Liver (tissue), 9 donors: ENCODE measurements around the gene FRMPD3. TPM values are rescaled to one million over a fixed set of nuclear protein-coding genes. Genes with fewer than 3 reads are reported as not detected.

Experiments used
- DNase-seq: peaks from one replicate; pipeline ENCODE4 v3.0.0-alpha.2; 2017; ENCODE audit warnings: low spot score
- H3K27ac ChIP-seq, 2 donors: one replicate each; pipeline ENCODE4 v1.7.0; 2013; ENCODE audit warnings: inconsistent platforms in 2 of 2, low read length in 2 of 2, control low read depth in 1 of 2, low read depth in 1 of 2, mild to moderate bottlenecking in 1 of 2
- H3K27me3 ChIP-seq, 4 donors: one replicate each; pipeline versions ENCODE4 v1.6.1 to v1.7.0; 2013; ENCODE audit warnings: low read length in 3 of 4, inconsistent platforms in 1 of 4, mild to moderate bottlenecking in 1 of 4, moderate library complexity in 1 of 4; ENCODE audit not compliant: control insufficient read depth in 4 of 4, insufficient read depth in 4 of 4
- H3K36me3 ChIP-seq, 4 donors: one replicate each; pipeline versions ENCODE4 v1.6.1 to v1.7.0; 2013; ENCODE audit warnings: low read length in 3 of 4, mild to moderate bottlenecking in 3 of 4, low read depth in 1 of 4, moderate library complexity in 1 of 4; ENCODE audit not compliant: control insufficient read depth in 4 of 4, insufficient read depth in 3 of 4
- H3K4me1 ChIP-seq, 4 donors: one replicate each; pipeline versions ENCODE4 v1.6.1 to v1.7.0; 2013; ENCODE audit warnings: low read length in 3 of 4, mild to moderate bottlenecking in 3 of 4, moderate library complexity in 1 of 4; ENCODE audit not compliant: control insufficient read depth in 4 of 4, insufficient read depth in 4 of 4
- H3K4me3 ChIP-seq, 3 donors: one replicate each; pipeline versions ENCODE4 v1.6.1 to v1.7.0; 2013; ENCODE audit warnings: low read length in 3 of 3, control low read depth in 1 of 3, low read depth in 1 of 3, mild to moderate bottlenecking in 1 of 3
- H3K9ac ChIP-seq, 2 donors: one replicate each; pipeline ENCODE4 v1.7.0; 2013; ENCODE audit warnings: low read length in 2 of 2, mild to moderate bottlenecking in 2 of 2, moderate library complexity in 2 of 2, control low read depth in 1 of 2, low read depth in 1 of 2
- H3K9me3 ChIP-seq, 4 donors: one replicate each; pipeline versions ENCODE4 v1.6.1 to v1.7.0; 2013; ENCODE audit warnings: low read length in 3 of 4; ENCODE audit not compliant: control insufficient read depth in 4 of 4
- CTCF ChIP-seq: fragments of 150-350 bp; IDR thresholded peaks from 2 replicates; pipeline ENCODE4 v1.5.1; 2017; ENCODE audit warnings: improper control_type of control experiment, low read depth, low read length; ENCODE audit not compliant: missing input control
- EGR1 ChIP-seq, 2 donors: IDR thresholded peaks; 2 replicates each; pipeline ENCODE4 v1.6.1; 2016 to 2018; ENCODE audit warnings: antibody characterized with exemption in 2 of 2, low read depth in 2 of 2
- FOXA1 ChIP-seq: IDR thresholded peaks from 2 replicates; pipeline ENCODE4 v1.6.1; 2016; ENCODE audit warnings: antibody characterized with exemption
- FOXA2 ChIP-seq: IDR thresholded peaks from 2 replicates; pipeline ENCODE4 v1.6.1; 2016; ENCODE audit warnings: antibody characterized with exemption
- GABPA ChIP-seq, 2 donors: IDR thresholded peaks in 1 of 2; conservative IDR thresholded peaks in 1 of 2; 2 replicates each; pipeline ENCODE4 v1.6.1; 2016; ENCODE audit warnings: antibody characterized with exemption in 2 of 2, mild to moderate bottlenecking in 1 of 2, moderate library complexity in 1 of 2
- HNF4A ChIP-seq, 2 donors: conservative IDR thresholded peaks; 2 replicates each; pipeline ENCODE4 v1.6.1; 2016; ENCODE audit warnings: antibody characterized with exemption in 2 of 2, mild to moderate bottlenecking in 2 of 2
- HNF4G ChIP-seq: IDR thresholded peaks from 2 replicates; pipeline ENCODE4 v1.6.1; 2016; ENCODE audit warnings: antibody characterized with exemption
- JUND ChIP-seq, 2 donors: IDR thresholded peaks; 2 replicates each; pipeline ENCODE4 v1.6.1; 2016; ENCODE audit warnings: antibody characterized with exemption in 2 of 2
- MAX ChIP-seq: IDR thresholded peaks from 2 replicates; pipeline ENCODE4 v1.6.1; 2016; ENCODE audit warnings: antibody characterized with exemption
- NR2F2 ChIP-seq: IDR thresholded peaks from 2 replicates; pipeline ENCODE4 v1.6.1; 2016; ENCODE audit warnings: antibody characterized with exemption
- RAD21 ChIP-seq, 2 donors: IDR thresholded peaks; 2 replicates each; pipeline ENCODE4 v1.6.1; 2016; ENCODE audit warnings: antibody characterized with exemption in 2 of 2, mild to moderate bottlenecking in 2 of 2
- RXRA ChIP-seq, 2 donors: IDR thresholded peaks; 2 replicates each; pipeline ENCODE4 v1.6.1; 2017 to 2018; ENCODE audit warnings: antibody characterized with exemption in 2 of 2, mild to moderate bottlenecking in 1 of 2
- SP1 ChIP-seq: IDR thresholded peaks from 2 replicates; pipeline ENCODE4 v1.6.1; 2018; ENCODE audit warnings: antibody characterized with exemption, mild to moderate bottlenecking
- YY1 ChIP-seq: IDR thresholded peaks from 2 replicates; pipeline ENCODE4 v1.6.1; 2016; ENCODE audit warnings: antibody characterized with exemption, mild to moderate bottlenecking
- WGBS: extraction: QIAGEN DNeasy Blood & Tissue Kit; methylation state at CpG from one replicate; pipeline ENCODE4 v1.1.7; 2013; 5-methylcytosine and 5-hydroxymethylcytosine counted together
- polyA plus RNA-seq, 2 donors: library from polyadenylated mRNA; stranded (reverse) in 1 of 2; unstranded in 1 of 2; fragments of 200-250 nt in 1 of 2; fragments of >200 nt in 1 of 2; fragmentation: Nextera tagmentation in 1 of 2; extraction: Ambion mirVana in 1 of 2; gene quantifications; one replicate each; pipeline versions ENCODE4 v1.2.1 to v1.2.3, GENCODE V29; 2013 to 2015
- total RNA-seq, 2 donors: library from RNA; depleted of rRNA; stranded (reverse); fragments of >200 nt; gene quantifications; one replicate each; pipeline ENCODE4 v1.2.3, GENCODE V29; 2014
- TF ChIP-seq, protein P1 (sequence below): IDR thresholded peaks from 2 replicates; pipeline ENCODE4 v1.6.1; 2016; ENCODE audit warnings: antibody characterized with exemption, mild to moderate bottlenecking
- TF ChIP-seq, protein P2 (sequence below): IDR thresholded peaks from 2 replicates; pipeline ENCODE4 v1.6.1; 2016; ENCODE audit warnings: antibody characterized with exemption
- TF ChIP-seq, protein P3 (sequence below): IDR thresholded peaks from 2 replicates; pipeline ENCODE4 v1.6.1; 2016; ENCODE audit warnings: antibody characterized with exemption
- donor health status: healthy.
- donor health status: healthy.
- donor health status: healthy.
- donor health status: healthy.
- donor health status: healthy.

The FRMPD3 gene
- total RNA-seq (under 1 TPM in 1 of 2 donors, not detected in 1; under 0.01 TPM), polyA plus RNA-seq (under 1 TPM in 1 of 2 donors, not detected in 1; 0.01 TPM)

DNA sequence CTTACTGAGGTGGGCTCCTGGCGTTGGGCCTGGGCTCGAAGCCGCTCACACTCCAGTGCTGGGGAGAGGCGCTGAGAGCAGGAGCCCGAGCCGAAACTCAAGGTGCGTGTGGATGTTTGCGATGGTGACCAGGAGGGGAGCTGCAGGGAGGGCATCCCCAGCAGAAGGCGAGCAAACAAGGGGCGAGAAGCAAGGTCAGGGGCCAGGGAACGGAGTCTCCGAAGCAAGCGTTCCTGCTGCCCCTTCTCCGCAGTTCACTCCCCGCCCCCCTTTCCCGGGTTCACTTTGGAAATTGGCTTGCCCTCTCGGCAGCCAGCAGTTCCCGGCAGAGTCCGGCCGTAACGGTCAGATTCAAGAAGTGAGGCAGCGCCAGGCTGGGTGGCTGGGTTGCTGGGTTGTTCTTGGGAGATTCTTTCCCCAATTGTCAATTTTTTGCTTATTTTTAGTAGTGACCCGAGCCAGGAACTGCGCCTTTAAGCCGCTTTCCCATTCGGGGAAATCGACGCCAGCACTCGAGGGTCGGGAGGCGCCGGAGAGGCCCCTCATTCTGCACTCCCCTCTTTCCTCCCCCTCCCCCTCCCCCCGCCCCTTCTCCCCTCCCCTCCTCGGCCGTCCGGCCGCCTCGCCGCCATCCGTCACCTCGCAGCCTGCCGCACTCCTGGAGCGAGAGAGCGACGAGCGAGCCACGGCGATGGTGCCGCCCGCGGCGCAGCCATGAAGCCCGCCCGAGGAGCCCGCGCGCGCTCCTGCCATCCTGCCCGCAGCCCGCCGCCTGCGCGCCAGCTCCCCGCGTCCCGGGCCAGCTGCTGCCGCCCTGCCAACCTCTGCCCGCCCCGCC, at the start of gene FRMPD3:
Gene FRMPD3, plus strand, starts transcription at position 655 of the 838 bp plus-strand sequence. CDS start 76,937 bp downstream, outside the sequence.
- no peak within 1 kb of the TSS for H3K27ac ChIP-seq
- peaks cover 2 to 14% (median 5%) of the 10 kb centered on the region in 4 donors for H3K4me1 ChIP-seq
- no peak for DNase-seq
- no peak for TF ChIP-seq SP1
- no peak for TF ChIP-seq CTCF
- TF ChIP-seq, protein P1, sequence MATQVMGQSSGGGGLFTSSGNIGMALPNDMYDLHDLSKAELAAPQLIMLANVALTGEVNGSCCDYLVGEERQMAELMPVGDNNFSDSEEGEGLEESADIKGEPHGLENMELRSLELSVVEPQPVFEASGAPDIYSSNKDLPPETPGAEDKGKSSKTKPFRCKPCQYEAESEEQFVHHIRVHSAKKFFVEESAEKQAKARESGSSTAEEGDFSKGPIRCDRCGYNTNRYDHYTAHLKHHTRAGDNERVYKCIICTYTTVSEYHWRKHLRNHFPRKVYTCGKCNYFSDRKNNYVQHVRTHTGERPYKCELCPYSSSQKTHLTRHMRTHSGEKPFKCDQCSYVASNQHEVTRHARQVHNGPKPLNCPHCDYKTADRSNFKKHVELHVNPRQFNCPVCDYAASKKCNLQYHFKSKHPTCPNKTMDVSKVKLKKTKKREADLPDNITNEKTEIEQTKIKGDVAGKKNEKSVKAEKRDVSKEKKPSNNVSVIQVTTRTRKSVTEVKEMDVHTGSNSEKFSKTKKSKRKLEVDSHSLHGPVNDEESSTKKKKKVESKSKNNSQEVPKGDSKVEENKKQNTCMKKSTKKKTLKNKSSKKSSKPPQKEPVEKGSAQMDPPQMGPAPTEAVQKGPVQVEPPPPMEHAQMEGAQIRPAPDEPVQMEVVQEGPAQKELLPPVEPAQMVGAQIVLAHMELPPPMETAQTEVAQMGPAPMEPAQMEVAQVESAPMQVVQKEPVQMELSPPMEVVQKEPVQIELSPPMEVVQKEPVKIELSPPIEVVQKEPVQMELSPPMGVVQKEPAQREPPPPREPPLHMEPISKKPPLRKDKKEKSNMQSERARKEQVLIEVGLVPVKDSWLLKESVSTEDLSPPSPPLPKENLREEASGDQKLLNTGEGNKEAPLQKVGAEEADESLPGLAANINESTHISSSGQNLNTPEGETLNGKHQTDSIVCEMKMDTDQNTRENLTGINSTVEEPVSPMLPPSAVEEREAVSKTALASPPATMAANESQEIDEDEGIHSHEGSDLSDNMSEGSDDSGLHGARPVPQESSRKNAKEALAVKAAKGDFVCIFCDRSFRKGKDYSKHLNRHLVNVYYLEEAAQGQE: no peak
- no peak for TF ChIP-seq FOXA2
- TF ChIP-seq, protein P2, sequence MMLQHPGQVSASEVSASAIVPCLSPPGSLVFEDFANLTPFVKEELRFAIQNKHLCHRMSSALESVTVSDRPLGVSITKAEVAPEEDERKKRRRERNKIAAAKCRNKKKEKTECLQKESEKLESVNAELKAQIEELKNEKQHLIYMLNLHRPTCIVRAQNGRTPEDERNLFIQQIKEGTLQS: no peak
- no peak for TF ChIP-seq HNF4G
- TF ChIP-seq FOXA1: no peak
- no peak for TF ChIP-seq EGR1 (IDR thresholded peaks at IDR 0.05; ENCODE audit: low read depth in 2 of 2)
- TF ChIP-seq JUND (IDR thresholded peaks at IDR 0.05): no peak
- TF ChIP-seq MAX: no peak
- no peak for TF ChIP-seq YY1
- no peak for TF ChIP-seq GABPA (IDR thresholded peaks at IDR 0.05 in 1 of 2, conservative IDR thresholded peaks at IDR 0.05 in 1 of 2)
- no peak for TF ChIP-seq RAD21 (IDR thresholded peaks at IDR 0.05)
- TF ChIP-seq HNF4A (conservative IDR thresholded peaks at IDR 0.05): no peak
- no peak for TF ChIP-seq NR2F2
- H3K4me3 ChIP-seq: peak within 1 kb of the TSS in 1 of 3 donors; percentile 53
- no peaks in the 10 kb centered on the region for H3K9me3 ChIP-seq
- 2% methylated on average over 69 of the region's 69 CpGs for WGBS
- no peak within 1 kb of the TSS for H3K9ac ChIP-seq
- no peaks in the 10 kb centered on the region for H3K36me3 ChIP-seq
- peaks cover 0 to 12% (median 0%) of the 10 kb centered on the region in 4 donors for H3K27me3 ChIP-seq

DNA sequence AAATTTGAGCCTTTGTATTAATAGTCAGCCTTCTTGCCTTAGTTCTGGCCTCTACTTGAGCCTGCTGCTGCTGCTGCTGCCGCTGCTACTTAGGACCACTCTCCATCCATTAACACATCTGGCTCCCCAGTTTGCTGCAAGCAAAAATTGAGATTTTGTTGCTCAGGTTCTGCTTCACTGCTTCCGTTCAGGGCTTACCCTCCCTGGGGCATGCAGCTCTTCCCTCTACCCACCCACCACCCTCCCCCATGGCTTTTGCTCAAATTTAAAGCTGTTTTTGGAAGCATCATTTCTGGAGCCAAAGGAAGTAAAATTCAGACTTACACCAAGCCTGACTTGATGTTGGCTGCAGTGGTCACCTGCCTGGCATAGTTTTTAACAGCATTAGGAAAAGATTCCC, 28.9 kb upstream of the FRMPD3 start:
- no peak overlapping the region for H3K4me3 ChIP-seq
- TF ChIP-seq JUND (IDR thresholded peaks at IDR 0.05) (no peak), HNF4G (no peak), EGR1 (IDR thresholded peaks at IDR 0.05; ENCODE audit: low read depth in 2 of 2) (no peak), RAD21 (IDR thresholded peaks at IDR 0.05) (no peak), RXRA (IDR thresholded peaks at IDR 0.05) (no peak), SP1 (no peak)
- TF ChIP-seq, protein P1: no peak
- TF ChIP-seq, protein P3, sequence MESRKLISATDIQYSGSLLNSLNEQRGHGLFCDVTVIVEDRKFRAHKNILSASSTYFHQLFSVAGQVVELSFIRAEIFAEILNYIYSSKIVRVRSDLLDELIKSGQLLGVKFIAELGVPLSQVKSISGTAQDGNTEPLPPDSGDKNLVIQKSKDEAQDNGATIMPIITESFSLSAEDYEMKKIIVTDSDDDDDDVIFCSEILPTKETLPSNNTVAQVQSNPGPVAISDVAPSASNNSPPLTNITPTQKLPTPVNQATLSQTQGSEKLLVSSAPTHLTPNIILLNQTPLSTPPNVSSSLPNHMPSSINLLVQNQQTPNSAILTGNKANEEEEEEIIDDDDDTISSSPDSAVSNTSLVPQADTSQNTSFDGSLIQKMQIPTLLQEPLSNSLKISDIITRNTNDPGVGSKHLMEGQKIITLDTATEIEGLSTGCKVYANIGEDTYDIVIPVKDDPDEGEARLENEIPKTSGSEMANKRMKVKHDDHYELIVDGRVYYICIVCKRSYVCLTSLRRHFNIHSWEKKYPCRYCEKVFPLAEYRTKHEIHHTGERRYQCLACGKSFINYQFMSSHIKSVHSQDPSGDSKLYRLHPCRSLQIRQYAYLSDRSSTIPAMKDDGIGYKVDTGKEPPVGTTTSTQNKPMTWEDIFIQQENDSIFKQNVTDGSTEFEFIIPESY: no peak
- 89% methylated on average over 2 of the region's 2 CpGs for WGBS
- H3K27me3 ChIP-seq: peaks cover 0 to 5% (median 0%) of the 10 kb centered on the region in 4 donors
- peaks cover 0 to 7% (median under 1%) of the 10 kb centered on the region in 4 donors for H3K4me1 ChIP-seq
- H3K9ac ChIP-seq: no peak overlapping the region
- H3K27ac ChIP-seq: no peak overlapping the region
- no peaks in the 10 kb centered on the region for H3K36me3 ChIP-seq
- DNase-seq: no peak
- H3K9me3 ChIP-seq: no peaks in the 10 kb centered on the region
